ENCODE measurements around the gene ROR1.

GRCh38 chr1:64005801-64006200 is 232.0 kb downstream of the ROR1 start:
- TF ChIP-seq CTCF (IDR thresholded peaks at IDR 0.05): no peak
- TF ChIP-seq POLR2AphosphoS5 (IDR thresholded peaks at IDR 0.05): no peak
- TF ChIP-seq POLR2A (IDR thresholded peaks at IDR 0.05; ENCODE audit: low read depth): no peak
